GM19328 (cell line): Measurements from ENCODE around the gene CPM.

Experiments
- ATAC-seq: cut with Tn5 transposase; IDR thresholded peaks from one replicate; pipeline ENCODE4 v1.9.1; 2021; ENCODE audit warnings: mild to moderate bottlenecking, moderate library complexity; ENCODE audit not compliant: unreplicated experiment

CPM gene

GRCh38 chr12:68910128-68910527, 22.8 kb downstream of the CPM start:
- no peak for ATAC-seq

- no peak for ATAC-seq
Measured at GRCh38 chr12:68908076-68908475, 24.9 kb downstream of the CPM start.

- ATAC-seq, result no peak
Measured at GRCh38 chr12:68905733-68906132, 27.2 kb downstream of the CPM start.

GRCh38 chr12:68904351-68904962, 28.5 kb downstream of the CPM start:
- no peak for ATAC-seq

- ATAC-seq, result no peak
Measured at GRCh38 chr12:68903511-68903910, 29.5 kb downstream of the CPM start.

GRCh38 chr12:68901551-68901950, 31.4 kb downstream of the CPM start:
- no peak for ATAC-seq

- no peak for ATAC-seq
Measured at GRCh38 chr12:68901145-68901544, 31.8 kb downstream of the CPM start.

- ATAC-seq, result no peak
Measured at GRCh38 chr12:68900241-68900640, 32.7 kb downstream of the CPM start.

GRCh38 chr12:68899251-68899771, 33.7 kb downstream of the CPM start:
- no peak for ATAC-seq

GRCh38 chr12:68896881-68897540, 36.0 kb downstream of the CPM start:
- no peak for ATAC-seq

- ATAC-seq, result no peak
Measured at GRCh38 chr12:68894276-68894855, 38.6 kb downstream of the CPM start.

GRCh38 chr12:68893741-68894140, 39.2 kb downstream of the CPM start:
- no peak for ATAC-seq

- ATAC-seq, result no peak
Measured at GRCh38 chr12:68893201-68893600, 39.8 kb downstream of the CPM start.

GRCh38 chr12:68891141-68891540, 41.8 kb downstream of the CPM start:
- no peak for ATAC-seq

GRCh38 chr12:68890701-68891113, 42.3 kb downstream of the CPM start:
- ATAC-seq, result no peak

- ATAC-seq, result no peak
Measured at GRCh38 chr12:68888243-68888642, 44.7 kb downstream of the CPM start.

GRCh38 chr12:68887641-68888040, 45.3 kb downstream of the CPM start:
- no peak for ATAC-seq

GRCh38 chr12:68886636-68887572, 46.1 kb downstream of the CPM start:
- ATAC-seq, result no peak

GRCh38 chr12:68885381-68885780, 47.6 kb downstream of the CPM start:
- ATAC-seq, result no peak

- ATAC-seq, result no peak
Measured at GRCh38 chr12:68884251-68884650, 48.7 kb downstream of the CPM start.

- no peak for ATAC-seq
Measured at GRCh38 chr12:68883151-68883550, 49.8 kb downstream of the CPM start.
